Keratinocyte (primary cell): ENCODE data around the gene CXorf66. TPM values are rescaled to one million over a fixed set of nuclear protein-coding genes. Genes with fewer than 3 reads are reported as not detected.
A peak's percentile ranks its signal among the peaks of the same experiment; 100 is the strongest.

Experiments
- DNase-seq: peaks from one replicate; pipeline ENCODE4 v3.0.0-alpha.2; 2011; ENCODE audit warnings: low read depth, missing footprints, low spot score
- FAIRE-seq: peaks from 2 replicates; lab custom pipeline; 2011; peaks lifted over from hg19 to GRCh38; lab: Jason Lieb, UNC
- H2AFZ ChIP-seq: 2 replicates; pipeline ENCODE4 v1.6.0; 2012; ENCODE audit warnings: low read length, control low read depth, inconsistent platforms; ENCODE audit not compliant: control insufficient read depth
- H3K27ac ChIP-seq: 2 replicates; pipeline ENCODE4 v1.5.1; 2011; ENCODE audit warnings: low read length; ENCODE audit not compliant: control insufficient read depth, insufficient read depth
- H3K27me3 ChIP-seq: 3 replicates; pipeline ENCODE4 v1.6.0; 2011; ENCODE audit warnings: low read length; ENCODE audit not compliant: control insufficient read depth, insufficient read depth; ENCODE audit errors: extremely low read depth
- H3K36me3 ChIP-seq, 2 experiments: 2 replicates in 1 of 2; 3 replicates in 1 of 2; pipeline ENCODE4 v1.5.1; 2011; ENCODE audit warnings: low read length in 2 of 2, mild to moderate bottlenecking in 1 of 2; ENCODE audit not compliant: control insufficient read depth in 2 of 2, insufficient read depth in 2 of 2; ENCODE audit errors: extremely low read depth in 1 of 2
- H3K4me1 ChIP-seq: 3 replicates; pipeline ENCODE4 v1.5.1; 2011; ENCODE audit warnings: low read length; ENCODE audit not compliant: control insufficient read depth, insufficient read depth; ENCODE audit errors: extremely low read depth
- H3K4me2 ChIP-seq: 3 replicates; pipeline ENCODE4 v1.6.0; 2011; ENCODE audit warnings: low read depth, low read length; ENCODE audit not compliant: control insufficient read depth, insufficient read depth; ENCODE audit errors: extremely low read depth
- H3K4me3 ChIP-seq, 3 experiments: fragments of 200-600 bp in 1 of 3; sonication (generic) in 1 of 3; 2 replicates in 2 of 3; 3 replicates in 1 of 3; pipeline ENCODE4 v1.5.1; 2011 to 2016; ENCODE audit warnings: low read length in 3 of 3, mild to moderate bottlenecking in 3 of 3, control low read depth in 2 of 3, inconsistent platforms in 1 of 3, low read depth in 1 of 3, mixed read lengths in 1 of 3, mixed run types in 1 of 3, moderate library complexity in 1 of 3; ENCODE audit not compliant: control insufficient read depth in 2 of 3, insufficient read depth in 2 of 3; ENCODE audit errors: extremely low read depth in 1 of 3
- H3K79me2 ChIP-seq: 2 replicates; pipeline ENCODE4 v1.6.0; 2012; ENCODE audit warnings: low read length; ENCODE audit not compliant: control insufficient read depth, insufficient read depth
- H3K9ac ChIP-seq: 3 replicates; pipeline ENCODE4 v1.6.0; 2011; ENCODE audit warnings: low read length; ENCODE audit not compliant: control insufficient read depth, insufficient read depth; ENCODE audit errors: extremely low read depth
- H3K9me1 ChIP-seq: 3 replicates; pipeline ENCODE4 v1.6.0; 2011; ENCODE audit warnings: low read length; ENCODE audit not compliant: control insufficient read depth, insufficient read depth; ENCODE audit errors: extremely low read depth
- H3K9me3 ChIP-seq: 2 replicates; pipeline ENCODE4 v1.5.1; 2012; ENCODE audit warnings: low read depth, low read length; ENCODE audit not compliant: control insufficient read depth
- H4K20me1 ChIP-seq: 3 replicates; pipeline ENCODE4 v1.6.0; 2011; ENCODE audit warnings: low read length; ENCODE audit not compliant: control insufficient read depth, insufficient read depth; ENCODE audit errors: extremely low read depth
- CTCF ChIP-seq, 3 experiments: IDR thresholded peaks in 1 of 3; conservative IDR thresholded peaks in 1 of 3; optimal IDR thresholded peaks in 1 of 3; 2 replicates in 2 of 3; 3 replicates in 1 of 3; pipeline versions ENCODE3 to v1.5.1; 2011; ENCODE audit warnings: low read length in 3 of 3, mild to moderate bottlenecking in 3 of 3, moderate library complexity in 2 of 3, control low read depth in 1 of 3, inconsistent platforms in 1 of 3; ENCODE audit not compliant: insufficient read depth in 2 of 3; ENCODE audit errors: extremely low read depth in 1 of 3
- EZH2 ChIP-seq: IDR thresholded peaks from one replicate; pipeline ENCODE4 v1.6.1; 2012; ENCODE audit warnings: inconsistent platforms, mild to moderate bottlenecking, low read length, moderate library complexity
- dilution Hi-C: fragments of 300-500 bp; cut with MboI; formaldehyde crosslinking; loops from one replicate; pipeline ENCODE4 v1.7.0; 2020; ENCODE audit warnings: low sequenced_read_pairs; ENCODE audit not compliant: extremely low pct_ligation_motif_present
- polyA plus RNA-seq, 5 experiments: library from polyadenylated mRNA; depleted of rRNA in 3 of 5; stranded (reverse) in 3 of 5; stranded (forward) in 1 of 5; unstranded in 1 of 5; fragments of >200 nt; gene quantifications; 1 replicate in 1 of 5; 2 replicates in 3 of 5; 3 replicates in 1 of 5; pipeline versions ENCODE4 v1.2.1 to v1.2.3, GENCODE V29; 2011 to 2012; ENCODE audit warnings: missing spikeins in 2 of 5, low read depth in 1 of 5, low replicate concordance in 1 of 5

CXorf66 gene
- polyA plus RNA-seq, 1 donor (not counting 4 experiments of a cell fraction or from before 2014, with no cell fraction given): not detected

DNA sequence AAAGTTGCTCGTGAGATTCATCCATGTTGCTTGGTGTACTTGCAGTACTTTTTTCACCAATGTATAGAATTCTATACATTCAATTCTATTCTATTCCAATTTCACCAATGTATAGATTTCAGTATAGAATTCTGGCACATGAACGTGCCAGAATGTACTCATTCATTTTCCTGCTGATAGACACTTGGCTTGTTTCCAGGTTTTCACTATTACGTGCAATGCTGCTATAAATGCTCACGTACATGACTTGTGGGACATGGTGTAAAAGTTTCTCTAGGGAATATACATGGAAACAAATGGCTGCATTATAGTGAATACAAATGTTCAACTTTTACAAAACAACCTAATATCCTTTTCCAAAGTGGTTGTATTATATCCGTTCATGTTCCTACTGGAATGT lies 6.8 kb upstream of the CXorf66 start:
- Histone ChIP-seq H4K20me1 (no peaks in the 10 kb centered on the region), H3K4me3 (no peak overlapping the region), H3K9ac (no peak overlapping the region), H3K4me2 (no peak overlapping the region), H3K9me1 (no peaks in the 10 kb centered on the region), H3K79me2 (no peaks in the 10 kb centered on the region), H3K4me1 (no peaks in the 10 kb centered on the region), H3K9me3 (no peaks in the 10 kb centered on the region), H3K27ac (no peak overlapping the region), H3K27me3 (no peaks in the 10 kb centered on the region), H2AFZ (no peak overlapping the region), H3K36me3 (no peaks in the 10 kb centered on the region)
- dilution Hi-C loops: no loop called here
- TF ChIP-seq CTCF (optimal IDR thresholded peaks at IDR 0.05 in 1 of 3, IDR thresholded peaks at IDR 0.05 in 1 of 3, conservative IDR thresholded peaks at IDR 0.05 in 1 of 3; ENCODE audit: extremely low read depth in 1 of 3, insufficient read depth in 2 of 3, low read length in 3 of 3): no peak
- no peak for TF ChIP-seq EZH2
- DNase-seq: no peak
- FAIRE-seq: no peak

GRCh38 chrX:139971394-139971749 lies 6.1 kb upstream of the CXorf66 start:
- H3K9ac ChIP-seq: no peak overlapping the region
- dilution Hi-C loops: no loop called here
- no peak overlapping the region for H3K27ac ChIP-seq
- TF ChIP-seq CTCF (optimal IDR thresholded peaks at IDR 0.05 in 1 of 3, IDR thresholded peaks at IDR 0.05 in 1 of 3, conservative IDR thresholded peaks at IDR 0.05 in 1 of 3; ENCODE audit: extremely low read depth in 1 of 3, insufficient read depth in 2 of 3, low read length in 3 of 3): no peak
- no peak for TF ChIP-seq EZH2
- no peaks in the 10 kb centered on the region for H3K9me3 ChIP-seq
- no peaks in the 10 kb centered on the region for H3K9me1 ChIP-seq
- no peak overlapping the region for H2AFZ ChIP-seq
- H3K36me3 ChIP-seq: no peaks in the 10 kb centered on the region
- no peaks in the 10 kb centered on the region for H3K27me3 ChIP-seq
- peak overlapping the region; percentile 8 for H3K4me2 ChIP-seq
- no peaks in the 10 kb centered on the region for H3K79me2 ChIP-seq
- H3K4me1 ChIP-seq: no peaks in the 10 kb centered on the region
- no peaks in the 10 kb centered on the region for H4K20me1 ChIP-seq
- DNase-seq (no peak), FAIRE-seq (no peak)
- H3K4me3 ChIP-seq: no peak overlapping the region
